Ovary (tissue), 9 donors: ENCODE data around the gene PVALB. TPM values are rescaled to one million over a fixed set of nuclear protein-coding genes. Genes with fewer than 3 reads are reported as not detected.
A peak's percentile ranks its signal among the peaks of the same experiment; 100 is the strongest.

ENCODE experiments used
- DNase-seq, 5 donors: peaks; one replicate each; pipeline ENCODE4 v3.0.0-alpha.2; 2019 to 2020
- H3K27ac ChIP-seq, 2 donors: fragments of 200-600 bp; one replicate each; pipeline versions ENCODE4 v1.5.1 to v1.8.0; 2019 to 2022
- H3K27me3 ChIP-seq: fragments of 200-600 bp; one replicate; pipeline ENCODE4 v1.8.0; 2022
- H3K36me3 ChIP-seq: fragments of 200-600 bp; sonication (generic); one replicate; pipeline ENCODE4 v1.5.1; 2019
- H3K4me1 ChIP-seq: one replicate; pipeline ENCODE4 v1.8.1; 2013; ENCODE audit warnings: mild to moderate bottlenecking, moderate library complexity; ENCODE audit not compliant: insufficient read depth
- H3K4me3 ChIP-seq: fragments of 200-600 bp; sonication (generic); one replicate; pipeline ENCODE4 v1.5.1; 2017
- H3K9me3 ChIP-seq, 2 donors: fragments of 200-600 bp in 1 of 2; sonication (generic) in 1 of 2; one replicate each; pipeline versions ENCODE4 v1.5.1 to v1.8.1; 2013 to 2019; ENCODE audit warnings: mild to moderate bottlenecking in 1 of 2, moderate library complexity in 1 of 2
- EP300 ChIP-seq: sonication (generic); formaldehyde crosslinking; IDR thresholded peaks from one replicate; pipeline ENCODE4 v1.6.1; 2017; ENCODE audit warnings: antibody characterized with exemption
- POLR2A ChIP-seq: fragments of 450-650 bp; IDR thresholded peaks from one replicate; pipeline ENCODE4 v1.6.1; 2017; ENCODE audit warnings: antibody characterized with exemption, mild to moderate bottlenecking, moderate library complexity
- WGBS, 3 donors: extraction: QIAGEN DNeasy Blood & Tissue Kit in 1 of 3; methylation state at CpG; one replicate each; pipeline versions ENCODE4 v1.1.5 to v1.1.7; 2013 to 2017; 5-methylcytosine and 5-hydroxymethylcytosine counted together
- intact Hi-C, 4 donors: fragments of 100-400 bp; cut with DNase I; formaldehyde crosslinking; loops; one replicate each; pipeline versions ENCODE4 v1.11.0 to v1.15.1; 2022 to 2023
- polyA plus RNA-seq, 2 donors: library from polyadenylated mRNA; stranded (reverse); fragments of 200-250 nt in 1 of 2; fragments of 350-450 nt in 1 of 2; fragmentation: Illumina TruSeq in 1 of 2; extraction: RNeasy Lipid Tissue Mini Kit (QIAGEN cat#74804) in 1 of 2; gene quantifications; one replicate each; pipeline ENCODE4 v1.2.3, GENCODE V29; 2013 to 2014
- total RNA-seq, 7 donors: library from RNA; depleted of rRNA in 2 of 7; stranded (reverse); fragments of >200 nt in 2 of 7; fragmentation: NEBNext Ultra II Directional in 3 of 7; extraction: Animal tissue kit (Norgen Biotek cat#: 25700) in 3 of 7; gene quantifications; one replicate each; pipeline versions ENCODE4 v1.1.0 to v1.2.4, GENCODE V29; 2016 to 2023
- TF ChIP-seq, protein P1 (sequence below), 3 donors: fragments of 450-650 bp in 2 of 3; fragments of 200-600 bp in 1 of 3; IDR thresholded peaks; one replicate each; pipeline versions ENCODE4 v1.5.1 to v1.8.0; 2016 to 2022; ENCODE audit warnings: antibody characterized with exemption in 3 of 3, mild to moderate bottlenecking in 1 of 3
- donor health status: DM: no; HTN: no; CAD: no; lungs with moderate emphysema.
- donor health status: DM: no; HTN: no; CAD: no.
- donor health status: Bipolar disorder and iron deficiency.
- donor health status: DM: yes; HTN: yes; CAD: no.
- donor health status: DM: no; HTN: no; CAD: no.
- donor health status: DM: yes; HTN: yes; CAD: no.

The PVALB gene
- total and polyA plus RNA-seq, 9 donors = 0.41 to 0.47 TPM; not detected in 7

DNA sequence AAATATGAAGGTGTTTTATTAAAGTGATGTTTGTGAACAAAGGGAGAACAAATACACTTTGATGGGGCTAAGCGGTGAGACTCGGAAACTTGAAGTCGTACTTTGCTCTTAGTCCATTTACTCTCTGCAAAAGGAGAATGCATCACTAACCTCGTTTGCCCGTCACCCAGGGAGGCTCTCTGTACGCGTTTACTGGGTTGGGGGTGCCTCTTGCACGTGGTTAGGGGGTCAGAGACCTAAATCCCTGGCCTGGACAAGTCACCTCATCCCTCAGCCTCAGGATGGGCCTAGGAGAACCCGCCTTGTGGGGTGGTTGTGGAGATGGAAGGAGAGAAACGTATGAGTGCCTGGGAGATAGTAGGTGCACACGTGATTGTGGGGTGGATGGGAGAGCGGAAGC lies 40.1 kb downstream of the PVALB start:
- no peaks in the 10 kb centered on the region for H3K27me3 ChIP-seq
- peaks cover 5% of the 10 kb centered on the region for H3K4me1 ChIP-seq
- DNase-seq = peak in 1 of 5 donors; percentile 31
- H3K36me3 ChIP-seq = no peaks in the 10 kb centered on the region
- peak overlapping the region; percentile 31 for H3K4me3 ChIP-seq
- no peak for TF ChIP-seq POLR2A
- WGBS, 3 donors = 55 to 67% (median 60%) methylated on average over 12 of the region's 12 CpGs
- no peak overlapping the region for H3K27ac ChIP-seq
- no peaks in the 10 kb centered on the region for H3K9me3 ChIP-seq
- intact Hi-C loops = loop anchor here in 2 of 4 donors (5.0 to 10.0 kb wide), 3 partner anchors 196 to 428 kb away; partner anchors contain the start of gene KCTD17 (in 1 of the 2)

DNA sequence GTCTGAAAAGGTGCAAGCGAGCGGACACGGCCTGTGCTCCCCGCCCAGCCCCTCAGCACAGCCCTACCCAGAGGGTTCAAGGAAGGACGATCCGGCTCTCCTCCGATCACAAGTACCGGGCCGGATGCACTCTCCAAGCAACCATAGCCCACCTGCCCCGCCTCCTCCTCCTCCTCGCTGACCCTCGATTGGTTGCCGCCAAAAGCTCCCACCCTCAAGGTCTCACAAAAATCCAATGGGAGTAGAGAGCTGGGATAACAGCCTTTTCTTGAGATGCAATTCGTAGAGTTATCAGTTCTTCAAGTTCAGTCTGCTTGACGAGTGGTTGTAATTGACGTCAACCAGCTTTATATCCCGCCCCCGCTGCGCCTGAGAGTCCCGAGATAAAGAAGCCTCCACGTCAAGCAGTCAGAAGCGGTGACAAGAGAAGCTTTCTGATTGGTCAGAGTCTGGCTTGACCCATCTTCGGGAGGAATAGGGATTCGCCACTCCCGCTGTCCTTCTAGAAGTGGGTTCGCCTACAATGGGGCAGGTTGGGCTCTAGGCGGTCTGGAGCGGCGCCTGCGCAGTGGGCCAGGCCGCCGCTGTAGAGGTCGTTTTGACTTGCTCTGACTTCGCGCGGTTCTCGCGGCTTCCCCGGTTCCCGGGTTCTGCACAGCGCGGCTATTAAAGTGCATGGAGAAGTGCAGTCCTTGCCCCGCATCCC lies 40.7 kb downstream of the PVALB start, which contains the start of gene IFT27:
IFT27 (minus strand) TSS at position 156 of the 706 bp plus-strand sequence. CDS start 412 bp downstream, outside the sequence.
- Histone ChIP-seq H3K4me1 (peaks cover 5% of the 10 kb centered on the region), H3K4me3 (peak within 1 kb of the TSS; percentile 98), H3K9me3 (no peaks in the 10 kb centered on the region), H3K27me3 (no peaks in the 10 kb centered on the region), H3K36me3 (no peaks in the 10 kb centered on the region), H3K27ac (peak within 1 kb of the TSS; percentile 71 to 89)
- peak; percentile 26 for TF ChIP-seq POLR2A
- TF ChIP-seq, protein P1, sequence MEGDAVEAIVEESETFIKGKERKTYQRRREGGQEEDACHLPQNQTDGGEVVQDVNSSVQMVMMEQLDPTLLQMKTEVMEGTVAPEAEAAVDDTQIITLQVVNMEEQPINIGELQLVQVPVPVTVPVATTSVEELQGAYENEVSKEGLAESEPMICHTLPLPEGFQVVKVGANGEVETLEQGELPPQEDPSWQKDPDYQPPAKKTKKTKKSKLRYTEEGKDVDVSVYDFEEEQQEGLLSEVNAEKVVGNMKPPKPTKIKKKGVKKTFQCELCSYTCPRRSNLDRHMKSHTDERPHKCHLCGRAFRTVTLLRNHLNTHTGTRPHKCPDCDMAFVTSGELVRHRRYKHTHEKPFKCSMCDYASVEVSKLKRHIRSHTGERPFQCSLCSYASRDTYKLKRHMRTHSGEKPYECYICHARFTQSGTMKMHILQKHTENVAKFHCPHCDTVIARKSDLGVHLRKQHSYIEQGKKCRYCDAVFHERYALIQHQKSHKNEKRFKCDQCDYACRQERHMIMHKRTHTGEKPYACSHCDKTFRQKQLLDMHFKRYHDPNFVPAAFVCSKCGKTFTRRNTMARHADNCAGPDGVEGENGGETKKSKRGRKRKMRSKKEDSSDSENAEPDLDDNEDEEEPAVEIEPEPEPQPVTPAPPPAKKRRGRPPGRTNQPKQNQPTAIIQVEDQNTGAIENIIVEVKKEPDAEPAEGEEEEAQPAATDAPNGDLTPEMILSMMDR (IDR thresholded peaks at IDR 0.05) = no peak
- peak; percentile 96 to 100 (median 98) for DNase-seq
- WGBS, 3 donors = 0 to 1% (median 0%) methylated on average over 43 of the region's 43 CpGs
- intact Hi-C loops = loop anchor here in 2 of 4 donors (5.0 to 10.0 kb wide), 3 partner anchors 196 to 429 kb away; partner anchors contain the start of gene KCTD17 (in 1 of the 2)

DNA sequence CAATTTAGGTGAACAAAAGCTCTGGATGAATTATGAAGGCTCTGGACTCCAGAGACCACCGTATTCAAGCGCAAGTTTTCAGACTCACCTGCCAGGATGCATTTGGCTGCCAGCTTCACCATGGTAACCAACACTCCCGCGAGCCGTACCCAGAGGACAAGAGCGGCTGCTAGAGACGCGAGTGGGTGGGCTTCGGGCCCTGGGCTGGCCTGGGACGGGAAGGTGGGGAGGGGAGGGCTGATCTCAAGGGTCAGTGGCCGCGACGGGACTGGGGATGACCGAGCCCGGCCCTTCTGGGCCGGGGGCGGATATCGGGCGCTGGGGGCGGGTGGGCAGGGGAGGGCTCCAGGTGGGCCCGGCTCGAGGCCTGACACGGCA lies 41.3 kb downstream of the PVALB start:
- Histone ChIP-seq H3K27ac (peak overlapping the region; percentile 71 to 89), H3K9me3 (no peaks in the 10 kb centered on the region), H3K4me3 (peak overlapping the region; percentile 98), H3K4me1 (peaks cover 5% of the 10 kb centered on the region), H3K36me3 (no peaks in the 10 kb centered on the region), H3K27me3 (no peaks in the 10 kb centered on the region)
- peak; percentile 39 to 66 (median 63) for DNase-seq
- 1 to 2% (median 1%) methylated on average over 23 of the region's 23 CpGs for whole genome bisulfite sequencing, 3 donors
- intact Hi-C loops = loop anchor here in 2 of 4 donors (5.0 to 10.0 kb wide), 3 partner anchors 197 to 429 kb away; partner anchors contain the start of gene KCTD17 (in 1 of the 2)
- no peak for TF ChIP-seq EP300

DNA sequence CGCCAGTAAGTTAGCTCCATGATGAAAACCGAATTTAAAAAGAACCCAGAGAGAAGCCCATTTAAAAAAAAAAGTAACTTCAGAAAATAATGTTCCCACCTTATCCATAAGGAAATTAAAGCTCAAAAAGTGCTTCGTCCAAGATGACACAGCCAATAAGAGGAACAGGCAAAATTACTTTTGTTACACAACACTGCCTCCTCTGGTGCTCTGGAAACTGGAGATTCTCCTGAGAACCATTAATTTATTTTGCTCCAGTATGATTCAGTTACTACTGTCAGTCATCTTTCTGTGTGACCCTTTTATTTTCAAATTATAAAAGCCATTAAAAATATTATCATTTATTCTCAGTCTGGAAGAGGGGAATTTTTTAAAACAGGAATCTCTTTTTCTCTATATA lies 42.9 kb downstream of the PVALB start:
- intact Hi-C loops = loop anchor here in 2 of 4 donors (10.0 kb wide), 2 partner anchors 281 to 431 kb away; partner anchors contain the start of gene KCTD17 (in 1 of the 2)
- Histone ChIP-seq H3K27ac (no peak overlapping the region), H3K9me3 (no peaks in the 10 kb centered on the region), H3K36me3 (no peaks in the 10 kb centered on the region), H3K4me1 (peaks cover 5% of the 10 kb centered on the region), H3K27me3 (no peaks in the 10 kb centered on the region), H3K4me3 (no peak overlapping the region)
- 70 to 82% (median 81%) methylated on average over 3 of the region's 3 CpGs for WGBS, 3 donors
- TF ChIP-seq POLR2A (no peak), EP300 (no peak)
- TF ChIP-seq, protein P1 (IDR thresholded peaks at IDR 0.05) = no peak
- DNase-seq = no peak

DNA sequence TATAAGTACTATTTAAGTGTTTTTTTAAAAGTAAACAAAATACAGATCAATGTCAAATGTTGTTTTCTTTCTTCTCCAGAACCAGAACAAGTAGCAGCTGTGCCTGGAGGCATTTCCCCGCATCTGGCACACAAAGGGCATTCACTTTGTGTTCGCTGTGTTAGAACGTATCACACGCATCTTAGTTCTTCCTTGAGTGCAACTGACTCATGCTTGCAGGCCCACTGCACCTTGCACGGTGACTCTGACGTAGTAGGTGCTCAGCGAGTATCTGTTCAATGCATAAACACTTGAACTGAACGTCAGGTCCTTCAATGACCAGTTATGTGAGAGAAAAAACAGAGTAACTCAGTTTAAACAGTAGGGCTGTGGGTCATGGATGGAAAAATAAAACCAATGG lies 44.4 kb downstream of the PVALB start:
- whole genome bisulfite sequencing, 3 donors = 93 to 95% (median 93%) methylated on average over 8 of the region's 8 CpGs
- Histone ChIP-seq H3K4me3 (no peak overlapping the region), H3K27ac (no peak overlapping the region), H3K36me3 (no peaks in the 10 kb centered on the region), H3K4me1 (peaks cover 5% of the 10 kb centered on the region), H3K27me3 (no peaks in the 10 kb centered on the region), H3K9me3 (no peaks in the 10 kb centered on the region)
- no peak for TF ChIP-seq EP300
- TF ChIP-seq POLR2A = no peak
- TF ChIP-seq, protein P1 (IDR thresholded peaks at IDR 0.05) = no peak
- intact Hi-C loops = loop anchor here in 2 of 4 donors (10.0 kb wide), 2 partner anchors 282 to 432 kb away; partner anchors contain the start of gene KCTD17 (in 1 of the 2)
- DNase-seq = no peak
